NCI-H2171 treated with DMSO at 0.1 percent for 48 hours (cell line): ENCODE data around the gene PDGFD.

Source experiments
- DNase-seq: peaks from one replicate; lab custom pipeline; 2025; lab: John Stamatoyannopoulos, UW

The PDGFD gene

DNA sequence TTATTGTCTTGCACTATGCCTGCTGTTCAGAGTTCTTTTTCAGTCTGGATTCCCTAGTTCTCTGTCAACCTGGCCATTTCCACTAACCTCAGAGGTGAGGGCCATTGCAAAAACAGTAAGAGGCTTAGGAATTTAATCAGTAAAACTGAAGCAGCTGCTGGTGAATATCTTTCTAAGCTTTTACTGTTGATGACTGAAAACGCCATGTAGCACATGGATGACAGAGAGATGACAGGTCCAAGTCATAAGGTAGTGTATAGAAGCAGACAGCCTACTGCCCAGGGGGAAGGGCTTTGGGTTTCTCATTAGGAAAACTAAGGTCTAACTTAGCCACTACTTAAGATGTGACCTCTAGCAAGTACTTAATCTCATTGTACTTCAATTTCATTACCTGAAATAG lies 280.1 kb downstream of the PDGFD start:
- DNase-seq, result no peak

DNA sequence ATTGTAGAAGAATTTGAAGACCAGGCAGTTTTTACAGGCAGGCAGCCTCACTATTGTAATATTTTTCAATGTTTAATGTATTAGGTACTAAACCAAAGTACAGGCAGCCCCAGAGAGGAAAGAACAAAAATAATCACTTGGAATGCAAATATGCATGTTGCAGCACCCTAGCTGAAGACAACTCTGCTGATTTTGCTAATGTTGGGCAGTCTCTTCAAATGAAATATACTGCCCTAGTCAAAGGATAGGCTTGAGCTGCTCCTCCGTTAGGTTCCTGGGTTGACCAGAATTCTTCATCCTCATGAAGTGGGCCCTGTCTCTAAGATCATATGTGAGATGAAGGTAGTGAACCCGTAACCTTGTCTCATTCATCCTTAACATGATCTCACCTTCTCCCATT lies 280.7 kb downstream of the PDGFD start:
- no peak for DNase-seq

DNA sequence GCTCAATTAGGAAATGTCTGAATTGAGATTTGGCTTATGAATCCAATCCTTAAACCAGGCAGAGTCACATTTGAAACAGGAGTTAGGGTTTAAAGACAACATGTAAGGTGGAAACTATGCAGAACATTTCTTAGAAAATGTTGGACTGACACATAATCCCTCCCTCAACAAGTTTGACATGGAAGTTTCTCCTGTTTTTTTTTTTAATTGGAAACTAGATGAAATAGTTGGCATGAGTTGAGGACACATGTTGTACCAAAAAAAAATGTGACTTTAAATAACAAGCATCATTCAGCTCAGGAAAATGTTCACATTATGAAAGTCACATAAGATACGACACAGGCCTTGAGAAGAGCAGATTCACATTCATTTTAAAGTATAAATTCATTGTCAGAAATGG lies 282.4 kb downstream of the PDGFD start:
- DNase-seq, result no peak

DNA sequence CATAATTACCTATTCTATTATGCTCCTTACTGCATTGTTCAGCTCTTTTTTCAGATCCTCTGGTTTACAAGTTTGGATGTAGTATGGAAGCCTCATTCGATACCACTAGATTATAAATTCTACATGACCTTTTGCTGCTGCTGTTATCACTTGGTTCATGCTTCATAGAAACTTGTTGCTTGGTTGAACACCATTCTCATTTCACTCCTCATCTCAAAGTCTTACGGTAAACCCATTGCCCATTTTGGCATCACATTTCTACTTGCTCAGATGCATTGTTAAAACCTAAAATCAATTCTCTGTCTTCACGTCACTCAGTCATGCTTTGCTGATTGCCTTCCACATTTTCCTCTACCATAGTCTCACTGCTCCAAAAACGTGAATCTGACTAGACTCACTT lies 283.0 kb downstream of the PDGFD start:
- DNase-seq, result no peak

DNA sequence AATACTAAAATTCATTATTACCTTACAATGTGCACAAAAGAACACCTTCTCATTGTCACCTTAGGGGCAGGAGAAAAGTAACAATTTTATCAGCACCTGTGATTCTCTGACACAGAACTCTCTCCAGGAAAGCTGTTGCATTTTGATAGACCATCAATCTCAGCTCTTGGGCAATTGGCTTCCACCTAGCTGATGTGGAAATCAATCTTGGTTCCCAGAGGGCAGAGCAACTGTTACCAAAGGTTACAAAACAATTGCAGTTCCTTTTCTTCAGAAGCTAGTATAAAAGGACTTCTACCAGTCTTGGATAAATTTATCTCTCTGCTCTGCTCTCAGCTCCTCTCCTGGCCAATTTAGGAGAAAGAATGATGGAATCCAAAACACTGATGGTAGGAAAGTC lies 285.3 kb downstream of the PDGFD start:
- DNase-seq, result no peak

DNA sequence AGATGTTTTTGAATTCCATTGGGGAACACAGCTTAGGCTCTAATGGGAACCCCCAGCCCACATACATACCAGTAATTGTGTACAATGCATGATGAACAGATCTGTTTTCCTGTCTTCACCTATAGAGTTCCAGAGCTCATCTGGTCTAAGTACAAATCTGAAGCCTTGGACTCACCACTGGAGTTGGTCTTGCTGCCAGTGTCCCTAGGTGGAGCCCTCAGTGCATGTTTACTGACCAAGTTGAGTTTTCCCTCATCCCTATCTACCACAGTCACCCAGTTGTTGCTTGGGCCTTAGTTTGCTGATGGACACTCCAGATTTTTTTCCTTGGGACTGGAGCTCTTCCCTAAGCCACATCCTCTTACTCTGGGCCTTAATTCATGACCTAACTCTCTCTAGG lies 286.7 kb downstream of the PDGFD start:
- DNase-seq, result no peak

DNA sequence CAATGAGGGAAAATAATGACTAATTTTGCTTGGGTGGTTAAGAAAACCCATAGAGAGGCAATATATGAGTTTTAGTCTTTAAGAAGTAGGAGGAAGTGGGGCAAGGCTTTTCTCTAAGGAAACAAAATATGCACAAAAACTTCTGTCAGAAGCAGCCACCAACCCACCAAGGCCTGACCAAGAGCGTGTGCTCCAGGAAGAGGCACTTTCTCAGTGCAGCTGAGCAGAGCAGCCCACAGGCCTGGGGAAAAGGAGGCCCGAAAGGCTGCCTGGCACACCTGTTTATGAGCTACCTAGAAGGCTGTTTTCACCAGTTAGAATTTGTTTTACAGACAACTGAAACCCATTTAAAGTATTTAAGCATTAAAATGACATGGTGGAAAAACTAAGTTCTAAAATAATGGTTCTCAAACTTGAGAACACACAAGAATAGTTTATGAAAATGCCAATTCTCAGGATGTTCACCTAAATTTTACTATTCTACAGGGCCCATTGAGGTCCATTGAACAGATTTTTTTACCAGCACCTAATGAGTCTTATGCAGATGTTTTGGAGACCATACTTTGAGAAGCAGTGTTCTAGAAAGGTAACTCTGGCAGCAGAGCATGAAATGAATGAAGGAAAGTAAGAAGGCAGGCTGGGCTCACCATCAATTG lies 288.0 kb downstream of the PDGFD start:
- no peak for DNase-seq

DNA sequence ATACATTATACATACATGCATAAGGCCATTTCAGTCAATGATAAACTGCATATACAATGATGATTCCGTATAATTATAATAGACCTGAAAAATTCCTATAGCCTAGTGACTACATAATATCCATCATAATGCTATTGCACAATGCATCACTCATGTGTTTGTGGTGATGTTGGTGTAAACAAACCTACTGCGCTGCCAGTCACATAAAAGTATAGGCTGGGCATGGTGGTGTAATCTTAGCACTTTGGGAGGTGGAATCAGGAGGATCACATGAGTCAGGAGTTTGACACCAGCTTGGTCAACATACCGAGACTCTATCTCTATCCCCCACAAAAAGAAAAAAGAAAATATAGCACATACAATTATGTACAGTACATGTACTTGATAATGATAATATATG lies 291.2 kb downstream of the PDGFD start:
- no peak for DNase-seq

DNA sequence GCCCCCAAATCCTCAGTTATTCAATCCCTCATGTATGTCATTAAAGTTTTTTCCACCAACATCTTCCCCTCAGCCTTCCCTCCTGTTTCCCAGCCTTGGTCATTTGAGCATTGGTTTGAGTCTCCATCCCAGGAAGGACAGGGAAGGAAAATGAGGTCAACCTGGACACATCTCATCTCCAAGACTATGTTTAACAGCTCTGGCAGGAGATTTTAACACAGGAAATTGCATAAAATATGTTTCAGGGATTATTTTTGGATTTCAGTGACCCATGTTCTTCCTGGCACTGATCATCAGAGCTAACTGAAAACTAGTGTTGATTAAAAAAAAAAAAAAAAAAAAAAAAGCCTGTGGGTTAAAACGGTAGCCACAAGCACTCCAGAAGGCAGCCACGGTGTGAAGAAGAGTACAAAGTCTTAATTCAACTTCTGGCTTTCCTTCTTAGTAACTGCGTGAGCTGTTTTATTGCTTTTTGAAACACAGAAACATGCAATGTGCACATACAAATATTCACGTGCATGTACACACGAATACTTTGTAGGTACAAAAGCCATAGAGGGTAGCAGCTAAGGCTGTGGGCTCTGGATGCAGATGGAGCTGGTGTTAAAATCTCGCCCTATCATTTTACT lies 291.9 kb downstream of the PDGFD start:
- no peak for DNase-seq

DNA sequence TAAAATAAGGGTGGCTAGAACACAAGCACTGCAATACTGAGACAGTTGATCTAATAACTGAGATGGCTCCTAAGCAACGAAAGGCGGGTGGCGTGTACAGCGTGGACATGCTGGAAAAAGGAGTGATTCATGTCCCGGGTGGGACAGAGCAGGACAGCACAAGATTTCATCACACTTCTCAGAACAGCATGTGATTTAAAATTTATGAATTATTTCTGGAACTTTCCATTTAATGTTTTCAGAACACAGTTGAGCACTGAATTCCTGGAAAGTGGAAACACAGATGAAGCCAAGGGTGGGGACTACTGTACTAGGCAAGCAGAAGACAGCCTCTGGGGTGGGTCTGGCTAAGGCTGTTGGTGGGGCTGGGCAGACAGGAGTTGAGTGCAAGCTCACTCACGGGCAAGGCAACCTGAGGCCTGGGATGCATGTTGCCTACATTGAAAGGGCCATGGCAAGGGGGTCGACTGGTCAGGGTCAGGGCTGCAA lies 293.1 kb downstream of the PDGFD start:
- DNase-seq, result no peak

DNA sequence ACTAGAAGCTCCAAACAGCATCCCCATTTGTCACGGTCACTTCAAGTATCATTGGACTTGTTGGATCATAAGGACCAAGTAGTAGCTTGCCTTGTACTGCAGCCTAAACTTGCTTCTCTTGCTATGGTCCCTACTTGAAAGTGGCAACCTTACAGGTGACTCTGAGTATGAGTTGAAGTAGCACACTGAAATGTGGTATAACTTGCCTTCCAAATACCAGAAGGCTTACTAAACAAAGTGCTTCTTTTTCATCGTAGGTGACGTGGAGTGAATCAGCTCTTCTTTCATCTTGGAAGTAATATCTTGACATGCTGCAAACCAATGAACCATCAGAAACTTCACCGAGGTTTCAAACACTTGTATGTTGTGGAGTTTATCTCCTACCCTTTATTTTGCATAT lies 296.5 kb downstream of the PDGFD start:
- DNase-seq, result no peak

DNA sequence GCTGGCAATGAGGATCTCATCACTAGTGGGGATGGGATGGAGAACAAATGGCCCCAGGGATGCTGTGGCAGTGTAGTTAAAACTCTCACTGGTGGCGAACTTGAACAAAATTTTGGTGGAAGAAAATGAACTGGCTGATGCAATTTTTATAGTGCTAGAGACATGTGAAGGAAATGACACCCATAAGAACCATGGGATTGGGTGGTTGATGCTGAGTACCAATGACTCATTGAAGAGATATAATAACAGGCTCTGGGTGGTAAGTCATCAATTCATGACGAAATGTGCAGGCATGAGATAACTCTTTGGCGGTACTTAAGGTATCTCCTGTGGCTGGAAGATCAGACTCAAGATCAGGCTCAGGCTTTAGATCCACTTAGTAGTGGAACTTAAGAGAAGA lies 300.4 kb downstream of the PDGFD start:
- no peak for DNase-seq

DNA sequence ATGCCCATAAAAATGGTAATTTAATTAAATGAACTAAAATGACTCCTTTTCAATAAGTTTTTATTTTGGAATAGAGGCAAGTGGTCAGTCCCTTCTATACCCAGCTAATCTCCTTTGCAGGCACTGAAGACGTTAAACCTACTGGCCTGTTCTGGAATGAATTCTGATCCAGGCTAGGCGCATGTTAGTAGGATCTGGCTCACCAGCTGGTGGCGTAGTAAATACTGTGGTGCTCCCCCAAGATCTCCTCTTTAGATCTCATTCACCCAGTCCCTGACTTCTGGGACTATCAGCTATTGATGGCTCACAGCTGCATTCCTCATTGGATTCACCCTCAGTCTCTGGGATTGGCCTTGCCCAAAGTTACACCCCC lies 301.2 kb downstream of the PDGFD start:
- DNase-seq, result no peak

DNA sequence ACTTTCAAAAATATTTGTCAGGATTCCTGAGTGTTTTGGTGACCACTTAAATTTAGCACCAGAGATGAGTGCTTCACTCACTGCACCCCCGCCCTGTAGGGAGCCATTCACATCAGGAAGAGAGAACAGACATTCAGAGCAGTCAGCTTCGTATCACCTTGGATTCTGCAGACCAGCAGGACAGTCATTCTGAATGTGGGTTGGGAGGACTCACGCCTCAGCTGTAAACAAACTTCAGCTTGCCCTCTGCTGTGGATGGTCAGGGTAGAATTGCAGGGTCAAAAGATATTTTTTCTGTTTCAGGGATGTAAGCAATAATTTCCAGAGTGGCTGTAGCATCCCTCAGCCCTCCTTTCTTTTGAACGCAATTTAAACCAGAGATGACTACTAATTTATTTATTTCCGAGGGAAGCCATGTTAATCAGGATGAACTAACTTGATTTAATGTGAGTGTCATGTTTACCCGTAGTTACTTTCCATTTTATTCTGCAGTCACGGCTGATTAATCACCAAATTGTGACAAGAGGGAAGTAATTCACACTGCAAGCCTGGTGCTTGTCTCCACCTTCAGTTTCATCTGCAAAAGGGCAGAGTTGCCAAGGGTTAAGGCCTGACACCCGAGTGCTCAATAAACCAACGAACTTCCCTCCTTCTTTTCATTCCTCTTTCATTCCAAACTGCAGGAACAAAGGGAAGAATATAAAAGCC lies 301.7 kb downstream of the PDGFD start:
- DNase-seq, result no peak
